Stimulated activated CD8-positive, alpha-beta memory T cell treated with anti-CD3 and anti-CD28 coated beads, Interleukin-12 subunit alpha, Interleukin-12 subunit beta, amount 100 ng/mL, for 24 hours (primary cell): Measurements from ENCODE around the gene VSNL1.

Experiments used
- DNase-seq: peaks from one replicate; pipeline ENCODE4 v3.0.0-alpha.2; 2020; ENCODE audit errors: extremely low read depth

Gene VSNL1

DNA sequence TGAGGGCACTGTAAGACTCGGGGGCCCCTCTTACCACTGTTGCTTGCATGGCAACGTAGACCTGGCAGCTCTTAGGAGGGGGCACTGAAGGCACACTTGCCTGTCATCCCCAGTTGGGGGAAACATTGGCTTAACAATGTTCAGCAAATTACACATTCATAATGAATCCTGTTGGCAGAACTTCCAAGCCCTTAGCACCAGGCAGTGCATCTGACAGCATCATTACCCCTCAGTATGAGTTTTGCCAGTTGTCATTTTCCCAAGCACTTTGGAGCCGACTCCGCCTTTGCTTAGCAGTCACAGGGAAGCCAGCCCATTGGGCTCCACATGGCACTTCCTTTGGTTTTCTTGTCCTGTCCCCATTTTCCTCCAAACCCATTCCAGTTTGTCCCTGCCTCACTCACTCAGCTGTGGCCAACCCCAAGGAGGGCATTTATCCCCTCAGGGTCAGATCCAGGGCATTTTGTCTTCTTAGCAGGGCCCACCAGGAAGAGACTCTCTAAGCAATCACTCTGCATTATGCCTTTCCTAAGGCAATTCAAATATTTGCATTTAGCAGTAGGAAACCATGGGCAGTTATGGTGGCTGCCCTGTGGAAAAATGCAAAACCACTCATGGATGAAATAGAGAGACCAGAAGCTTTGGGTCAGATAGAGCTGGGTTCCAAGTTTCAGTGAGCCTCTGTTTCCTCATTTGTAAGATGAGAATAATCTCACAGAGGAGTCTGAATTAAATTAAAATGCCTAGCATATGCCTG lies 73.9 kb downstream of the VSNL1 start:
- DNase-seq: no peak

DNA sequence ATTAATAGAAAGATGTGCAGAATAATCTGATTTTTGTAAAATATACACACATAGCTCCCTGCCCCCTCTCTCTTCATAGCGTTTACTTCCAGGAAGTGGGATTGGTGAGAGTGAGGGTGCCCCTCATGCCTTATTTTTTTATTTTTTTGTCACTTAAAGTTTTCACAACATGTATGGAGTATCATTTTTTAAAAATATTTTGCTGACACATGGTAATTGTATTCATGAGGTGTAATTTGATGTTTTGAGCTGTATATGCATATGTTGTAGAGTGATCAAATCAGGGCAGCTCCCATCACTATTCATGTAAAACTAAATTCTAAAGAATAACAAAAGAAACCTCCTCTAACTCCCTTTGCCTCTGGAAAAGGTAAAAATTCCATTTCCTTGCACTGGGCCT lies 74.7 kb downstream of the VSNL1 start:
- no peak for DNase-seq

GRCh38 chr2:17615728-17616351 lies 75.3 kb downstream of the VSNL1 start:
- DNase-seq: no peak

GRCh38 chr2:17616405-17616804 lies 75.9 kb downstream of the VSNL1 start:
- DNase-seq: no peak

GRCh38 chr2:17617516-17617915 lies 77.0 kb downstream of the VSNL1 start:
- no peak for DNase-seq

GRCh38 chr2:17617955-17618354 lies 77.5 kb downstream of the VSNL1 start:
- no peak for DNase-seq

DNA sequence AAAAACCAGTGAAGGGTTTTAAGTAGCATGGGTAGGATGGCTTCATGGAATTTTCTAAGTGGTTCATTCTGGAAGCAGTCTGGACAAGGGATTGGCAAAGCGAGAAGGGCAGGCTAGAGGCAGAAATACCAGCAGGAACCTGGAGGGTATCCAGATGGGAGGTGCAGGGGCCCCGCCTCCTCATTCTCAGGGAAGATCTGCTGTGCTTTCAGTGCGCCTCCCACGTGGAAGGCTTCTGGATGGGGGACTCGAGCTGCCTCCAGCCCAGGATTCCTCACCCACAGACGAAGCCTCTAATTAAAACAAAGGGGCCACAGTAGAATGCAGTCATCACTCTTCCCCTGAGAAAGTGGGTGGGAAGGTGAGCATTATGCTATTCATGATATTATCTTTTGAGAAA lies 79.8 kb downstream of the VSNL1 start:
- DNase-seq: no peak

DNA sequence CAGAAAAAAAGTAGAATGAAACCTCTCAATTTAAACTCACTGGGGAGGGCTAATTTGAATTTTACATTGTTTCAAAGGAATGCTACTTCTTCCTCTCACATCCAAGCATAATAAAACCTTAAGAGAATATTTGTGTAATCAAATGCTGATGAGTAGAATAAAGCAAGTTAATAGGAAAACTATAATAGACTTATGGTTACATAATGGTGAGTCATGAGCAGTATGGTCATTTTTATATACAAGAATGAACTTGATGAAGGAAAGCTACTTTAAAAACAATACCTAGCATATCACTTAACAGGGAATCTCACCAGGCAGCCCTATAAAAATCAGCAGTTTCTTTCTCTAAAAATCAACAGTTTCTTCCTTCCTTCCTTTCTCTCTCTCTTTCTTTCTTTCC lies 80.3 kb downstream of the VSNL1 start:
- no peak for DNase-seq

DNA sequence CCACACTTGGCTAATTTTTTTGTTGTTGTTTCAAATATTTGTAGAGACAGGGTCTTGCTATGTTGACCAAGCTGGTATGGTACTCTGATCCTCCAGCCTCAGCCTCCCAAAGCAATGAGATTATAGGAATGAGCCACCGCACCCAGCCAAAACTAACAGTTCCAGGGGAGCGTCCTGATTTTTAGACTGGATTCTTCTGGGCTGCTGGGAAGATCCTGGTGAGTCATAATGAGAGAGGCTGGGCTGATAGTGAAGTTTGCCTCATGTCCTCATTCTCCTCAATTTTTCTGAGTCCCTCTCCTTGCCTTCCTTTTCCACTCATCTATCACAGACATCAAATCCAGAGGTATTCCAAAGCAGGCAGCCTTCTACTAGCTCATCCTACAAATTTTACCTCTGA lies 81.3 kb downstream of the VSNL1 start:
- no peak for DNase-seq

DNA sequence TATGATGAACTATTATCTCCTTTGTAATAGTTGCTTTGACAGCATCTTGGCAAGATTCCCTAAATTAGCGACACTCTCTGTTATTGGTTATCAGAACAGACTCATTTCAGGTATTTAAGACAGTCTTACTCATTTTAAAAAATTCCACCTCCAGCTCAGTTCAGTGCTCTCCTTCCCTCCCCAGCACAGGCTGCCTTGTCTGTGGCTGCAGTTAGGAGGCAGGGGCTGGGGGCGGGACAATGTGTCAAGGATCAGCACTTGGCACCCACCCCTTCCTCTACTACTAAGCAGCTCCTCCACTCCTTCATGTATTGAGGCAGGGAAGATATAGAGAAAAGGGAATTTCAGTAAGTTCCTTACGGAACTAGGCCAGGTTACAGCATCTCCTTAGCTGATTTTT lies 85.0 kb downstream of the VSNL1 start:
- DNase-seq: no peak

GRCh38 chr2:17626986-17627385 lies 86.5 kb downstream of the VSNL1 start:
- DNase-seq: no peak

DNA sequence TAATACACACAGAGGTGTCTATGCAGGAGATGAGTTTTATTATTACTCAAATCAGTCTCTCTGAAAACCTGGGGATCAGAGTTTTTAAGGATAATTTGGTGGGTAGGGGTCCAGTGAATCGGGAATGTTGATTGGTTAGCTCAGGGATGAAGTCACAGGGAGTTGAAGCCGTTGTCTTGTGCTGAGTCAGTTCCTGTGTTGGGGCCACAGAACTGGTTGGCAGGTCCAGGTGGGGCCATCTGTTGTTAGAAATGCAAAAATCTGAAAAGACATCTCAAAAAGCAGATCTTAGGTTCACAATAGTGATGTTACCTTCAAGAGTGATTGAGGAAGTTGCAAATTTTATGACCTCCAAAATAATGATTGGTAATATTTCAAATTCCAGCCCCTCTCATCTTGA lies 86.9 kb downstream of the VSNL1 start:
- no peak for DNase-seq

DNA sequence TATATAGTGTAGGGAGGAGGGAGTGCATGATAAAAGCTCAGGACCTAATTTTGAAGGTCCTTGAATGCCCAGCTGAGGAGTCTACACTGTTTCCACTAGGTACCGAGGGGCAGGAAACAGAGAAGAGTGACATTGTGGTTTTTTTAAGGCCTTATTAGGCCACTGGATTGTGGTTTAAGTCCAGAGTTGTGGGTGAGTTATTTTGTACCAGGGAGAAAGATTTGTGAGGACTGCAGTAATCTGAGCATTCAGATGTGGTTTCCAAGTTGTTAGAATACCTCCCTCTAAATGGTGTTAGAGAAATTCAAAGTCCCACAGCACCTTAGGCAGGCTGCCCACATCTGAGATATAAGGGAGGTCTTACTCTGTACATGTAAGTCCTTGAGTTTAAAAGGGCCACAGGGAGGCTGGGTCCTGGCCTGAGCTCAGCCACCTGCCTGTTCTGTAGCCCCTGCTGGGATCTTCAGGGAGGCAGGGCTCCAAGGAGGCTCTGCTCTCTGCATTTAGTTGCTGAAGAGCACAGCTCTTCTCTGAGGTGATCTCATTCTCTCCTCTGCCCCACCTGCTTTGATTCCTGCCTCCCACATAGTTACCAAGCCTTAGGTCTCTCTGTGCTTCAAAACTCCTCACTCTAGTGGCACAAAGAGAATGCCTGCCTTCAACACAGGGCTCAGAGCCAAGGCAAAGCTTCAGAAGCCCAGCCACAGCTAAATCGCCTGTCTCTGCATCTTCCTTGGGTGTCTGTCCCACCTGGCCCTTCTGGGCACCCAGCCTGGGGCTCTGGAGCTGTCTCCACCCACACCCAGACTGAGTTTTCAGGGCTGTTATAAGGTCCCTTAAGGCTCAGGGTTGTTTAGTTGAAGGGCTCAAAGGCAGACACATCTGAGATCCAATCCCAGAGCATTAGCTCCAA lies 88.1 kb downstream of the VSNL1 start:
- no peak for DNase-seq

- DNase-seq: no peak
Observed at GRCh38 chr2:17630089-17630488, 89.6 kb downstream of the VSNL1 start.

DNA sequence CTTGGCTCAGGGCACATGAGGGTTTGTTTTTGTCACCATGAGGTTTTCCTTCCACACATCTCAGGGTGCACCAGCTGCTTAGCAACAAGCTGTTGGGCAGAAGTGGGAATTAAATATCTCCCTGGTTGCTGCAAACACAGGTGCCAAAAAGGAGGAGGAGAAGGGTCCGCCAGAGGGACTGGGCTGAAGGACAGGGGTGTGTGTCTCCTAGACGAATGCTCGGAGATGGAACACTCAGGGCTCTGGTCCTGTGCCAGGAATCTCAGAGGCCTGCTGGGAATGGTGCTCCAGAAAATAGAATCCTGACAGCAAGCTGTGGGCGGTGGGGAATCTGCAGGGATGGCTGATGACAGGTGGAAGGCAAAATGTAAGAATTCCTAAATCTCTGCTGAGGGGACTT lies 94.5 kb downstream of the VSNL1 start:
- no peak for DNase-seq

- DNase-seq: no peak
Observed at GRCh38 chr2:17636257-17636656, 95.8 kb downstream of the VSNL1 start.

GRCh38 chr2:17637131-17637906 lies 96.8 kb downstream of the VSNL1 start:
- DNase-seq: no peak

- DNase-seq: no peak
Observed at GRCh38 chr2:17638196-17638743, 97.8 kb downstream of the VSNL1 start.

- DNase-seq: no peak
Observed at GRCh38 chr2:17640406-17640805, 99.9 kb downstream of the VSNL1 start.

GRCh38 chr2:17643031-17643615 lies 102.6 kb downstream of the VSNL1 start:
- no peak for DNase-seq
